ENCODE measurements around the gene PCDHAC2.
A peak's percentile ranks its signal among the peaks of the same experiment; 100 is the strongest.

Gene PCDHAC2

DNA sequence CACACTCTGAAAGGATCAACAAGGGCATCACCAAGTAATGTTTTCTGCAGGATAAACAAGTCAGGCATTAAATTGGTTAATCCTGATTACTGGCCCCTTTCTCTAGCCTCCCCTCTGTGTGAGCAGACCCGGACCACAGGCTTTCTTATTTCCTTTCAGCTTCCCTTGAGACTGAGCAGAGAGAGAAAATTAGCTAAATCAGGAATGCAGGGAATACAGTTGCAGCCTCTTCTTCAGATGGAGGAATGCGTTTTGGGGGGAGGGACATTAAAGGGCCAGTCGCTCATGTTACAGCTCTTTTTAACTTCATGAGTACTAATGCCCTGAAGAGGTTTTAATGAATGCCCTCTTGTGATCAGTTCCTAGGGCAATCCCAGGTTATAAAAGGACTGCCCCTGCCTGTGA is 19.8 kb downstream of the PCDHAC2 start:
- Histone ChIP-seq H3K36me3 (ENCODE audit: low read depth) (0 out of 2 replicates have a peak, but pooled peaks cover 7% of the 10 kb centered on the region), H3K27ac (ENCODE audit: poor library complexity, severe bottlenecking) (no peak overlapping the region), H3K4me1 (ENCODE audit: insufficient read depth, poor library complexity, severe bottlenecking) (peaks cover 16% of the 10 kb centered on the region), H3K27me3 (ENCODE audit: insufficient read depth, poor library complexity, severe bottlenecking) (no peaks in the 10 kb centered on the region), H3K9me3 (ENCODE audit: severe bottlenecking) (no peaks in the 10 kb centered on the region), H3K4me3 (ENCODE audit: severe bottlenecking) (no peak overlapping the region)
- ATAC-seq (ENCODE audit: low read depth), result no peak
- no peak for TF ChIP-seq CTCF (IDR thresholded peaks at IDR 0.05; ENCODE audit: poor library complexity, severe bottlenecking)
- DNase-seq (ENCODE audit: low spot score), result no peak

GRCh38 chr5:140988100-140988499 is 21.8 kb downstream of the PCDHAC2 start:
- no peak overlapping the region for H3K27ac ChIP-seq (ENCODE audit: poor library complexity, severe bottlenecking)
- no peaks in the 10 kb centered on the region for H3K9me3 ChIP-seq (ENCODE audit: severe bottlenecking)
- peak; percentile 40 for ATAC-seq (ENCODE audit: low read depth)
- 0 out of 2 replicates have a peak, but pooled peaks cover 2% of the 10 kb centered on the region for H3K36me3 ChIP-seq (ENCODE audit: low read depth)
- H3K27me3 ChIP-seq (ENCODE audit: insufficient read depth, poor library complexity, severe bottlenecking), result no peaks in the 10 kb centered on the region
- DNase-seq (ENCODE audit: low spot score), result no peak
- no peak overlapping the region for H3K4me3 ChIP-seq (ENCODE audit: severe bottlenecking)
- H3K4me1 ChIP-seq (ENCODE audit: insufficient read depth, poor library complexity, severe bottlenecking), result peaks cover 16% of the 10 kb centered on the region
- no peak for TF ChIP-seq CTCF (IDR thresholded peaks at IDR 0.05; ENCODE audit: poor library complexity, severe bottlenecking)

DNA sequence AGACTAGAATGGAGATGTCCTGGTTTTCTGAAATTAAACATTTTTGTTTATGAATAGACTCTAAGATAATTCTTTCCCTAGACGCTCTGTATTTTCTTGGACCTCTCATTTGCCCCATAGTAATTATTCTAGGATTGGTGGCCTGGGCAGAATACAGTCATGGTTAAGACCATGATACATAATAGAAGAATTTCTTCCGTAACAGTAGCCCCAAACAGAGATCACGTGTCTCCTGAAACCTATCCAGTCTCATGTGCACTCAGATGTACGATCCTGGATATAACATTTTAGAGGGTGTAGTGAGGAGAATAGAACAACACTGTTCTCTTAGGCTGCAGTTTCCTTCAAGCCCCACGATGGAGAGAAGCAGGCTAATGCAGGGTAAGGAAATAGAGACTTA is 22.3 kb downstream of the PCDHAC2 start:
- H3K4me1 ChIP-seq (ENCODE audit: insufficient read depth, poor library complexity, severe bottlenecking), result peaks cover 16% of the 10 kb centered on the region
- no peak overlapping the region for H3K4me3 ChIP-seq (ENCODE audit: severe bottlenecking)
- TF ChIP-seq CTCF (IDR thresholded peaks at IDR 0.05; ENCODE audit: poor library complexity, severe bottlenecking), result no peak
- H3K27me3 ChIP-seq (ENCODE audit: insufficient read depth, poor library complexity, severe bottlenecking), result no peaks in the 10 kb centered on the region
- DNase-seq (ENCODE audit: low spot score), result no peak
- ATAC-seq (ENCODE audit: low read depth), result peak; percentile 74
- no peak overlapping the region for H3K27ac ChIP-seq (ENCODE audit: poor library complexity, severe bottlenecking)
- H3K36me3 ChIP-seq (ENCODE audit: low read depth), result no peaks in the 10 kb centered on the region
- H3K9me3 ChIP-seq (ENCODE audit: severe bottlenecking), result no peaks in the 10 kb centered on the region

GRCh38 chr5:140989254-140990020 is 23.2 kb downstream of the PCDHAC2 start:
- ATAC-seq (ENCODE audit: low read depth) (no peak), DNase-seq (ENCODE audit: low spot score) (no peak)
- peaks cover 16% of the 10 kb centered on the region for H3K4me1 ChIP-seq (ENCODE audit: insufficient read depth, poor library complexity, severe bottlenecking)
- H3K27me3 ChIP-seq (ENCODE audit: insufficient read depth, poor library complexity, severe bottlenecking), result no peaks in the 10 kb centered on the region
- TF ChIP-seq CTCF (IDR thresholded peaks at IDR 0.05; ENCODE audit: poor library complexity, severe bottlenecking), result no peak
- no peak overlapping the region for H3K27ac ChIP-seq (ENCODE audit: poor library complexity, severe bottlenecking)
- H3K4me3 ChIP-seq (ENCODE audit: severe bottlenecking), result no peak overlapping the region
- no peaks in the 10 kb centered on the region for H3K9me3 ChIP-seq (ENCODE audit: severe bottlenecking)
- no peaks in the 10 kb centered on the region for H3K36me3 ChIP-seq (ENCODE audit: low read depth)

DNA sequence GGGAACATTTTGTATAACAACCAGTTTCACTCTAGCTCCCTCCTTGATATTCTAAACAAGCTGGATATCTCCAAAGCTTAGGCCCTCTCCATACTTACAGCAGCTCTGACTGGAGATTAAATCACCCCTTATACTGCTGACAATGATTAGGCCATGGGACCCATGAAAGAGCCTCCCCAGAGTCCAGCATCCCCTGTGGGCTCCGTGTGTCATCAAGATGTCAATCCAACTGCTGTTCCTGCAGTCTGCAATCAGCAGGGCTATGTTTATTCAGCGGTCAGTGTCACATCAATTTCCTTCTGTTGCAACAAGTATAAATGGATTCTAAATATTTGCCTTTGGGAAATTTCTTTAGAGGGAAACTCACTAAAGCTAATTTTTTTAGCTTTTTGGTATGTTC is 26.6 kb downstream of the PCDHAC2 start:
- TF ChIP-seq CTCF (IDR thresholded peaks at IDR 0.05; ENCODE audit: poor library complexity, severe bottlenecking), result no peak
- H3K4me3 ChIP-seq (ENCODE audit: severe bottlenecking), result no peak overlapping the region
- DNase-seq (ENCODE audit: low spot score) (no peak), ATAC-seq (ENCODE audit: low read depth) (no peak)
- no peak overlapping the region for H3K27ac ChIP-seq (ENCODE audit: poor library complexity, severe bottlenecking)
- H3K4me1 ChIP-seq (ENCODE audit: insufficient read depth, poor library complexity, severe bottlenecking), result peaks cover 29% of the 10 kb centered on the region
- H3K9me3 ChIP-seq (ENCODE audit: severe bottlenecking), result no peaks in the 10 kb centered on the region
- H3K27me3 ChIP-seq (ENCODE audit: insufficient read depth, poor library complexity, severe bottlenecking), result no peaks in the 10 kb centered on the region
- H3K36me3 ChIP-seq (ENCODE audit: low read depth), result no peaks in the 10 kb centered on the region
